Left lung (tissue), 10 donors: ENCODE results near the gene COMMD8. TPM values are rescaled to one million over a fixed set of nuclear protein-coding genes. Genes with fewer than 3 reads are reported as not detected.

Experiments
- ATAC-seq: fragments of 200-7000 bp; cut with Tn5 transposase; one replicate; pipeline ENCODE4 v1.9.1; 2020; ENCODE audit warnings: moderate library complexity
- DNase-seq, 4 donors: peaks; one replicate each; pipeline ENCODE4 v3.0.0-alpha.2; 2013 to 2020
- H3K27ac ChIP-seq, 2 donors: fragments of 200-600 bp; sonication (generic) in 1 of 2; one replicate each; pipeline versions ENCODE4 v1.5.0 to v1.8.0; 2020 to 2021
- H3K27me3 ChIP-seq, 2 donors: fragments of 200-600 bp; sonication (generic) in 1 of 2; one replicate each; pipeline versions ENCODE4 v1.5.0 to v1.8.0; 2020 to 2021
- H3K36me3 ChIP-seq, 2 donors: fragments of 200-600 bp; sonication (generic) in 1 of 2; one replicate each; pipeline versions ENCODE4 v1.5.0 to v1.8.0; 2020 to 2021
- H3K4me1 ChIP-seq, 2 donors: fragments of 200-600 bp; one replicate each; pipeline ENCODE4 v1.8.0; 2021
- H3K4me3 ChIP-seq, 2 donors: fragments of 200-600 bp; sonication (generic) in 1 of 2; one replicate each; pipeline versions ENCODE4 v1.5.0 to v1.8.0; 2020 to 2021; ENCODE audit warnings: mild to moderate bottlenecking in 1 of 2
- H3K9me3 ChIP-seq, 2 donors: fragments of 200-600 bp; sonication (generic) in 1 of 2; one replicate each; pipeline versions ENCODE4 v1.5.0 to v1.8.0; 2020 to 2021
- intact Hi-C, 2 donors: fragments of 100-400 bp; cut with DNase I; formaldehyde crosslinking; loops; one replicate each; pipeline versions ENCODE4 v1.11.2 to v1.14.2; 2022
- polyA plus RNA-seq, 6 donors: library from polyadenylated mRNA; unstranded; fragments of 120-200 nt; gene quantifications; one replicate each; pipeline ENCODE4 v1.2.1, GENCODE V29; 2013; ENCODE audit not compliant: insufficient read length in 6 of 6
- total RNA-seq, 2 donors: library from RNA; stranded (reverse); fragmentation: NEBNext Ultra II Directional; extraction: Animal tissue kit (Norgen Biotek cat#: 25700); gene quantifications; one replicate each; pipeline ENCODE4 v1.2.1, GENCODE V29; 2021
- TF ChIP-seq, protein P1 (sequence below), 2 donors: fragments of 200-600 bp; sonication (generic) in 1 of 2; IDR thresholded peaks; one replicate each; pipeline versions ENCODE4 v1.5.0 to v1.8.0; 2021; ENCODE audit warnings: antibody characterized with exemption in 2 of 2
- donor health status: DM: no; HTN: yes; CAD: no.
- donor health status: DM: no; HTN: no; CAD: no.

The COMMD8 gene
- total and polyA plus RNA-seq, 8 donors: 18.9 to 22.1 (median 19.9) TPM

GRCh38 chr4:47475411-47475810 lies 11.9 kb upstream of the COMMD8 start:
- ATAC-seq (no peak), DNase-seq (no peak)
- H3K4me1 ChIP-seq: no peaks in the 10 kb centered on the region
- TF ChIP-seq, protein P1, sequence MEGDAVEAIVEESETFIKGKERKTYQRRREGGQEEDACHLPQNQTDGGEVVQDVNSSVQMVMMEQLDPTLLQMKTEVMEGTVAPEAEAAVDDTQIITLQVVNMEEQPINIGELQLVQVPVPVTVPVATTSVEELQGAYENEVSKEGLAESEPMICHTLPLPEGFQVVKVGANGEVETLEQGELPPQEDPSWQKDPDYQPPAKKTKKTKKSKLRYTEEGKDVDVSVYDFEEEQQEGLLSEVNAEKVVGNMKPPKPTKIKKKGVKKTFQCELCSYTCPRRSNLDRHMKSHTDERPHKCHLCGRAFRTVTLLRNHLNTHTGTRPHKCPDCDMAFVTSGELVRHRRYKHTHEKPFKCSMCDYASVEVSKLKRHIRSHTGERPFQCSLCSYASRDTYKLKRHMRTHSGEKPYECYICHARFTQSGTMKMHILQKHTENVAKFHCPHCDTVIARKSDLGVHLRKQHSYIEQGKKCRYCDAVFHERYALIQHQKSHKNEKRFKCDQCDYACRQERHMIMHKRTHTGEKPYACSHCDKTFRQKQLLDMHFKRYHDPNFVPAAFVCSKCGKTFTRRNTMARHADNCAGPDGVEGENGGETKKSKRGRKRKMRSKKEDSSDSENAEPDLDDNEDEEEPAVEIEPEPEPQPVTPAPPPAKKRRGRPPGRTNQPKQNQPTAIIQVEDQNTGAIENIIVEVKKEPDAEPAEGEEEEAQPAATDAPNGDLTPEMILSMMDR (IDR thresholded peaks at IDR 0.05): no peak
- H3K4me3 ChIP-seq: no peak overlapping the region
- intact Hi-C loops: no loop called here
- no peaks in the 10 kb centered on the region for H3K9me3 ChIP-seq
- H3K27ac ChIP-seq: no peak overlapping the region
- no peaks in the 10 kb centered on the region for H3K27me3 ChIP-seq
- no peaks in the 10 kb centered on the region for H3K36me3 ChIP-seq

DNA sequence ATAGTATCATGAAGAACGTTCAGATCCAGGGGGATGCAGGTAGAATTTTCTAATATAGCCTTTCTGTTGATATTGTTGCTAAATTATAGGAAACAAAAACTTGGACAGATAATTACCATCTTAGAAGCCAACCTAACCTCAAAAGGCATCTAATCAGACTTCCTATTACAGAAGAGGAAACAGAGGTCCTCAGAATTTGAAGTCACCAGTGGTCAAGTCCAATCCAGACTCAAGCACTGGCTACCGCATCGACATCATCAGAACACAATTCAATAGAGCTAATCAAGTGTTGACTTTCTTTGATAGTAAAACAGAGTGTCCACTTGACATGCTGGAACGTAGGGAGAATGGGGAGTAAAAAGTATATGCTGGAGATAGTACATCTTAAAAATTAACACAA lies 11.3 kb upstream of the COMMD8 start:
- intact Hi-C loops: no loop called here
- ATAC-seq: no peak

DNA sequence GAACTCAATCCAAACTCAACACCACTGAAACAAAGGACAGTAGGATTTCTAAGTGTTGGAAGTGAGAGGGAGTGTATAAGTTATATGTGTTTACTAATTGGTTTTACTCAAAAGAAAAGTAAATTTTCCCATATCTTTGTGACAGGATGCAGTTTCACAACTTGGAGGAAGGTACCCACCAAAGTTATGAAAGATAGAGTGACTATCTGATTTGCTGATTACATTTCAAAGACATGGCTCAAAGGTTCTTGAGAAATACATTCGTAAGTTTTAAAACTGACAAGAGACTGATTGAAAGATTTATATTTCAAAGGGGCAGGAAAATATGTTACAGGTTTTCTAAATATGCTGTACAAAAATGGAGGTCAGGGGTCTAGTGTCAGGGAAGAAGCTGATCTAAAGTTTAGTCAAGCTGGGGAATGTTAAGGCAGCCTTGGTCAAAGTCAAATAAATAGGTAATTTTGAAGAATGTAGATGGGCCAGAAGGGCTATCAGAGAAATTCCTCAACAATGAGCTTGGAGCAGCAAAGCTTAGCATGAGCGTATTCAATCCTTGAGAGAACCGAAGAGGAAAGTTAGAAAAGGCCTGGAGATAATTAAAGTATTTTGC lies 9.7 kb upstream of the COMMD8 start:
- Histone ChIP-seq H3K36me3 (no peaks in the 10 kb centered on the region), H3K27ac (no peak overlapping the region), H3K4me3 (no peak overlapping the region), H3K9me3 (no peaks in the 10 kb centered on the region), H3K4me1 (no peaks in the 10 kb centered on the region), H3K27me3 (no peaks in the 10 kb centered on the region)
- TF ChIP-seq, protein P1 (IDR thresholded peaks at IDR 0.05): no peak
- no peak for DNase-seq
- intact Hi-C loops: no loop called here
- ATAC-seq: no peak

More for the DNA sequence above, 11.3 kb upstream of the COMMD8 start:
- H3K36me3 ChIP-seq: no peaks in the 10 kb centered on the region
- H3K27ac ChIP-seq: no peak overlapping the region
- H3K4me1 ChIP-seq: no peaks in the 10 kb centered on the region
- no peak for DNase-seq
- TF ChIP-seq, protein P1 (IDR thresholded peaks at IDR 0.05): no peak
- H3K27me3 ChIP-seq: no peaks in the 10 kb centered on the region
- H3K4me3 ChIP-seq: no peak overlapping the region
- H3K9me3 ChIP-seq: no peaks in the 10 kb centered on the region

DNA sequence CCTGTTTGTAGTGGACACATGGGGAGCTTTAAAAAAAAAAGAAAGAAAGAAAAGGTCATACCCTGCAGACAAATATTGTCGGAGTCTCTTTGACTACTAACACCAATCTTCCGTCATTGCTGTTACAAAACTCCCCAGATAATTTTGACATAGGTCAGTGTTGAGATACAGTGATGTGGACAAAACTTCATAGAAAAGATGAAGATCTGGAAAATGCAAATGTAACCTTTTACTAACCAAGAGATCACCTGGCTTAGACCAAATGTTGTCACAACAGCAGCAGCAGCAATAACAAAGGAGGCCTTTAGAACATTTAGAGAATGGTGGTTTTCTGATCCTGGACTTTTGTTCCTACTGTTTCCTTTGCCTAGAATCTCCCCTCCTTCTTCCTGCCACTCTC lies 8.1 kb upstream of the COMMD8 start:
- Histone ChIP-seq H3K4me1 (no peaks in the 10 kb centered on the region), H3K27ac (no peak overlapping the region), H3K27me3 (no peaks in the 10 kb centered on the region), H3K4me3 (no peak overlapping the region), H3K36me3 (no peaks in the 10 kb centered on the region), H3K9me3 (no peaks in the 10 kb centered on the region)
- DNase-seq: no peak
- ATAC-seq: no peak
- intact Hi-C loops: no loop called here
- TF ChIP-seq, protein P1 (IDR thresholded peaks at IDR 0.05): no peak

GRCh38 chr4:47471064-47471463 lies 7.6 kb upstream of the COMMD8 start:
- no peak for DNase-seq
- no peaks in the 10 kb centered on the region for H3K36me3 ChIP-seq
- no peaks in the 10 kb centered on the region for H3K4me1 ChIP-seq
- TF ChIP-seq, protein P1 (IDR thresholded peaks at IDR 0.05): no peak
- no peaks in the 10 kb centered on the region for H3K9me3 ChIP-seq
- intact Hi-C loops: no loop called here
- no peak for ATAC-seq
- no peak overlapping the region for H3K4me3 ChIP-seq
- no peak overlapping the region for H3K27ac ChIP-seq
- H3K27me3 ChIP-seq: no peaks in the 10 kb centered on the region
